Ishikawa (cell line): Measurements from ENCODE around the gene GPRIN2.

Experiments
- CREB1 ChIP-seq: IDR thresholded peaks from 2 replicates; pipeline ENCODE4 v1.6.1; 2012; ENCODE audit warnings: low read depth
- EGR1 ChIP-seq: IDR thresholded peaks from 2 replicates; pipeline ENCODE4 v1.6.1; 2012
- RAD21 ChIP-seq: IDR thresholded peaks from 2 replicates; pipeline ENCODE4 v1.6.1; 2012; ENCODE audit warnings: low read depth
- REST ChIP-seq: IDR thresholded peaks from 2 replicates; pipeline ENCODE4 v1.6.1; 2012; ENCODE audit warnings: low read depth, mild to moderate bottlenecking

- no peak for TF ChIP-seq REST
- no peak for TF ChIP-seq EGR1
- TF ChIP-seq RAD21, result no peak
- TF ChIP-seq CREB1, result no peak
These were observed 1.1 kb downstream of the GPRIN2 start for GRCh38 chr10:46555366-46555712.
